ENCODE measurements around the gene GPSM3.
"Not testable (repeated sequence)": the region's sequence is repeated elsewhere in the genome, so short reads cannot be mapped to it uniquely, and the experiment has no call there.

The GPSM3 gene

GRCh38 chr6:32148289-32149091, 44.0 kb downstream of the GPSM3 start:
- DNase-seq: peak; percentile 34

DNA sequence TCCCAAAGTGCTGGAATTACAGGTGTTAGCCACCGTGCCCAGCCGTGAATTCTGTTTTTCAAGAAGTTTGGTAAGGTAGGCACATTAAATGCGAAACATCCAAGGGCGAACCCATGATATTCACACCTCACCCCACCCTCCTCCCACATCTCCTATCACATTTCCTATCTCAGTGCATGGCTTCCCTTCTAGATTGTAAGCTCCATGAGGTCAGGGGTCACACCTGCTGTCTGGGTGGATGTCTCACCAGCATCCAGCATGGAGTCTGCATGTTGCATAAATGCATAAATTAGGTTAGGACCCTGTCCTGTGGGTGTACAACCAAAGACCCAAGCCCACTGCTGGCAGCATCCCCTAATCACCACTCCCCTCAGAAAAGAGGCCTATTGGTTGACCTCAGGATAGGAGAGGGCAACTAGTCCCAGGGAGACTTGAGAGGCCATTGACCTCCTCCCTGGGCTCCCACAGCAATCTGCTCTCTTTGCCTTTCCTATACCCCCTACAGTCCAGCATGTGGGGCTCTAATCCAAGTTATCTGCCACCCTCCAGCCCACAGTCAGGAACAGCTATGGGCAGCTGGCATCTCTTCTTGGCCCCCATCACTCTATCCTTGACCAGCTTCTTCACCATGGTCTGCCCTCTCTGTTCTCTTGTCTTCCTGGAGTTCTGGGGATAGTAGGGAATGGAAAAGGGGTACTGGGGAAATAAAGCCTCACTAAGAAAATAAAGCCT, 44.9 kb downstream of the GPSM3 start:
- DNase-seq: no peak

DNA sequence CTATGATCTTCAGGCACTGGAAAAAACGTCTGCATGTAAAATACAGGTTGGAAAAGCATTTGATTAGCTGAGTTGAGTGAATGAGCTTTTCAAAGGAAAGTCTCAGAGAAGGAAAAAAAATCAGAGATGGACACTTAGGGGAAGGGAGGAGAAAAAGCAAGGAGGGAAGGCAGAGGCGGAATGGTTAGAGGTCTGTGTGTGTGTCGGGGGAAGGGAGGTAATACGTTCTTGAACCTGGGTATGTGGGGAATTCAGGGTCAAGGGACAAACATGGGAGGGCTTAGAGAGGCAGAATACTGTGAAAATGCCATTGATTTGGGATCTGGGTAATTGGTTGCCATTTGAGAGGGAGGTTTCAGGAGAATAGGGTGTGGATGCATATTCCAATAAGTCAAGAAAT, 45.8 kb downstream of the GPSM3 start:
- DNase-seq: no peak

DNA sequence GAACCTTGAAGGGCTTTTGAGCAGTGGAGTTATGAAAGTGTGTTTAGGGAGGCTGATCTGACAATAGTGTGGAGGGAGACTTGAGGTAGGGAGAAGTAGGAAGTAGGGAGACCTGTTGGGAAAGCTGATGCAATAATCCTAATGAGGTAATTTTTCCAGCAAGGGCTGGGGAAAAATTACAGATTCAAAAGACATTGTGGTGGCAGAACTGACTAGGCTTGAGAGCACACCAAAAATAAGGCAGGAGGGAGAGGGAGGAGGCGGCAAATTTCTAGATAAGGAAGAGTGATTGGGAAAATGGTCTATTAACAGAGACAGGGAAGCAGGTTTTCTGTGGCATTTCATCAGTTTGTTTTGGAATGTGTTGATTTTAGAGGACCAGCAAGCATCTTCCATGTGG, 46.2 kb downstream of the GPSM3 start:
- peak; percentile 21 for DNase-seq

DNA sequence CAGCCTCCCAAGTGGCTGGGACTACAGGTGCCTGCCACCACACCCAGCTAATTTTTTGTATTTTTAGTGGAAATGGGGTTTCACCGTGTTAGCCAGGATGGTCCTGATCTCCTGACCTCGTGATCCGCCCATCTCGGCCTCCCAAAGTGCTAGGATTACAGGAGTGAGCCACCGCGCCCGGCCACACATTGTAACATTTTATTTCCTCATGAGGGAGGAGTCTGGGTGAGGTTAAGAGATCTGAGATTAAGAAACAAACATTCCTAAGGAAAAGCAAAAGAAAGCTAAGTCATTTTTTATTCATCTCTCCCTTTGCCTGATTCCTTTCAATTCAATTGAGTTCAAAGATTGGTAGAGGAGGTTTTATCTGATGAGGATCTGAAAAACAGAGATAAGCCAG, 48.2 kb downstream of the GPSM3 start:
- DNase-seq: not testable (repeated sequence)

Data from fibroblast of upper back skin (primary cell).